Measurements from ENCODE around the gene TGFB2.

Gene TGFB2

GRCh38 chr1:218332416-218332815 lies 12.7 kb upstream of the TGFB2 start:
- DNase-seq (ENCODE audit: low read depth in 3 of 3): no peak

- DNase-seq (ENCODE audit: low read depth in 3 of 3): no peak
Measured at GRCh38 chr1:218336328-218336727, 8.8 kb upstream of the TGFB2 start.

DNA sequence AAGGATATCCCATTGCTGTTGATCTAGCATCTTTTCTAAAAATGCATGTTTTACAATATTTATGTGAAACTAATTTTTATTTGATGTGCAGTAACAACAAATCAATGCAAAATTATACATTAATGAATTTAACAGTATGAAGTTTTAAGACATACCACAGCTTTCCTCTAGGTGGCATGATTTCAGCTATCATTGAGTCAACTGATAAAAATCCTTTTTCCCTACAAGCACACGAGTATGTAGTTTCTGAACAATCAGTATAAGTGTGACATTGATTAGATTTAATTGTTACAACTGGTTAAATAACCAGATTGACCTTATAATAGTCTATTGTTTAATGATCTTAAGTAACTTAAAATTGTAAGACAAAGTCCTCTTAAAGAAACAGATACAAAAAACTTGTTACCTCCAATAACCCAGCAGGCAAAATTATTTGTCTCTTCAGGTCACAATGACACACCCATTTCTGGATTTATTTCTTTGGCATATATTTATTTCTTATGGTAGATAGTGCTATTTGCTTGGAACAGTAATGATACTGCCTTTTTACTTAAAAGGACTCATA lies 5.8 kb upstream of the TGFB2 start:
- no peak for DNase-seq (ENCODE audit: low read depth in 3 of 3)

GRCh38 chr1:218341325-218341724 lies 3.8 kb upstream of the TGFB2 start:
- no peak for DNase-seq (ENCODE audit: low read depth in 3 of 3)

- DNase-seq (ENCODE audit: low read depth in 3 of 3): no peak
Measured at GRCh38 chr1:218342091-218342490, 3.0 kb upstream of the TGFB2 start.

DNA sequence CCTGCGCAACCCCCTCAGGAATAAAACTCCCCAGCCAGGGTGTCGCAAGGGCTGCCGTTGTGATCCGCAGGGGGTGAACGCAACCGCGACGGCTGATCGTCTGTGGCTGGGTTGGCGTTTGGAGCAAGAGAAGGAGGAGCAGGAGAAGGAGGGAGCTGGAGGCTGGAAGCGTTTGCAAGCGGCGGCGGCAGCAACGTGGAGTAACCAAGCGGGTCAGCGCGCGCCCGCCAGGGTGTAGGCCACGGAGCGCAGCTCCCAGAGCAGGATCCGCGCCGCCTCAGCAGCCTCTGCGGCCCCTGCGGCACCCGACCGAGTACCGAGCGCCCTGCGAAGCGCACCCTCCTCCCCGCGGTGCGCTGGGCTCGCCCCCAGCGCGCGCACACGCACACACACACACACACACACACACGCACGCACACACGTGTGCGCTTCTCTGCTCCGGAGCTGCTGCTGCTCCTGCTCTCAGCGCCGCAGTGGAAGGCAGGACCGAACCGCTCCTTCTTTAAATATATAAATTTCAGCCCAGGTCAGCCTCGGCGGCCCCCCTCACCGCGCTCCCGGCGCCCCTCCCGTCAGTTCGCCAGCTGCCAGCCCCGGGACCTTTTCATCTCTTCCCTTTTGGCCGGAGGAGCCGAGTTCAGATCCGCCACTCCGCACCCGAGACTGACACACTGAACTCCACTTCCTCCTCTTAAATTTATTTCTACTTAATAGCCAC lies 696 bp downstream of the TGFB2 start:
- DNase-seq (ENCODE audit: low read depth in 3 of 3): peak in 1 of 3 donors; percentile 25

DNA sequence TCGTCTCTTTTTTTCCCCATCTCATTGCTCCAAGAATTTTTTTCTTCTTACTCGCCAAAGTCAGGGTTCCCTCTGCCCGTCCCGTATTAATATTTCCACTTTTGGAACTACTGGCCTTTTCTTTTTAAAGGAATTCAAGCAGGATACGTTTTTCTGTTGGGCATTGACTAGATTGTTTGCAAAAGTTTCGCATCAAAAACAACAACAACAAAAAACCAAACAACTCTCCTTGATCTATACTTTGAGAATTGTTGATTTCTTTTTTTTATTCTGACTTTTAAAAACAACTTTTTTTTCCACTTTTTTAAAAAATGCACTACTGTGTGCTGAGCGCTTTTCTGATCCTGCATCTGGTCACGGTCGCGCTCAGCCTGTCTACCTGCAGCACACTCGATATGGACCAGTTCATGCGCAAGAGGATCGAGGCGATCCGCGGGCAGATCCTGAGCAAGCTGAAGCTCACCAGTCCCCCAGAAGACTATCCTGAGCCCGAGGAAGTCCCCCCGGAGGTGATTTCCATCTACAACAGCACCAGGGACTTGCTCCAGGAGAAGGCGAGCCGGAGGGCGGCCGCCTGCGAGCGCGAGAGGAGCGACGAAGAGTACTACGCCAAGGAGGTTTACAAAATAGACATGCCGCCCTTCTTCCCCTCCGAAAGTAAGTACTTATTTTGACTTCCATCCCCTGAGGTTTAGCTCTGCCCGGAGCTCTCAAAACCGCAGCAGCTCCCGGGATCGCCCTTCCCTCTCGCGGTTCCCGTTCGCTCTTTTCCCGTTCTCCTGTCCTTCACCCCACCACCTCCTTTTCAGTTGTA lies 1.5 kb downstream of the TGFB2 start:
- no peak for DNase-seq (ENCODE audit: low read depth in 3 of 3)

DNA sequence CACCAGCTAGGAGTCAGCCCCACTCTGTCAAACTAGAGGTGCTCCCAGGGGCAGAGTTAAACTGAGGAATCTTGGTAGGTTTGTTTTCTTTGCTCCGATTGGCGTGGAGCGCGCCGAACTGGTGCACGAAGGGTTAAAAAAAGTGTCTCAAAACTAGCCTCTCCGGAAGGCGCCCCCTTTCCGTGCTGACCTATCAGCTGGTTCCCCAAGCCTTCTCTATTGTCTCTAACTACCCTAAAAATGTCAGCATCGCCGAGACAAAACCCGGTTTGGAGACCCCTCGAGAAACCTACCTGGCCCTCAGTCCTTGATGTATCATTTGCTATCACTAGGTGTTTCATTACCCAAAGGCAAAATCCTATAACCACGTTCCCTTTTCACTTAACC lies 2.2 kb downstream of the TGFB2 start:
- no peak for DNase-seq (ENCODE audit: low read depth in 3 of 3)

GRCh38 chr1:218347723-218348627 lies 2.8 kb downstream of the TGFB2 start:
- DNase-seq (ENCODE audit: low read depth in 3 of 3): no peak

GRCh38 chr1:218348628-218349071 lies 3.5 kb downstream of the TGFB2 start:
- no peak for DNase-seq (ENCODE audit: low read depth in 3 of 3)

- DNase-seq (ENCODE audit: low read depth in 3 of 3): no peak
Measured at GRCh38 chr1:218349348-218350034, 4.4 kb downstream of the TGFB2 start.

- DNase-seq (ENCODE audit: low read depth in 3 of 3): no peak
Measured at GRCh38 chr1:218350035-218350525, 4.9 kb downstream of the TGFB2 start.

DNA sequence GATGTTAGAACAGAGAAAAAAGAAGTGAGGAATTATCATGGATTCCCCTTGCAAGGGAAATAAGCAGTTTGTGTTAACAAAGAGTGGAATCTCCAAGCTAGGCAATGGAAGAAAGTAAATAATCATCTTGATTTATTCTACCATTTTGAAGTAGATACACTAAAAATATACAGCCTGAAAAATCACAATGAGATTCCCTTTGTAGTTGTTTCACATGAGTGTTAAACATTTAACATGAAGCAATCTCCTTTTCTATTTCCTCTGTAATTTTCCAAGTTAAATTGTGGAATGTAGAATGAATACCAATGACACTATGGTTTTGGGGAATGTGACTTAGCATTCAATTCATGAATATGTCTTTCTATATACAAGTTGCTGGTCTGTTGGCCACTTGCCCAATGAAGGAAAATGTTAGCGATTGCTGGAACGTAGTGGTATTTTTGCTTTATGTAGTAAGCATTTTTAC lies 5.7 kb downstream of the TGFB2 start:
- DNase-seq (ENCODE audit: low read depth in 3 of 3): no peak

- DNase-seq (ENCODE audit: low read depth in 3 of 3): no peak
Measured at GRCh38 chr1:218351391-218352074, 6.4 kb downstream of the TGFB2 start.

GRCh38 chr1:218352075-218352438 lies 6.9 kb downstream of the TGFB2 start:
- DNase-seq (ENCODE audit: low read depth in 3 of 3): no peak

- DNase-seq (ENCODE audit: low read depth in 3 of 3): no peak
Measured at GRCh38 chr1:218353656-218354055, 8.5 kb downstream of the TGFB2 start.

DNA sequence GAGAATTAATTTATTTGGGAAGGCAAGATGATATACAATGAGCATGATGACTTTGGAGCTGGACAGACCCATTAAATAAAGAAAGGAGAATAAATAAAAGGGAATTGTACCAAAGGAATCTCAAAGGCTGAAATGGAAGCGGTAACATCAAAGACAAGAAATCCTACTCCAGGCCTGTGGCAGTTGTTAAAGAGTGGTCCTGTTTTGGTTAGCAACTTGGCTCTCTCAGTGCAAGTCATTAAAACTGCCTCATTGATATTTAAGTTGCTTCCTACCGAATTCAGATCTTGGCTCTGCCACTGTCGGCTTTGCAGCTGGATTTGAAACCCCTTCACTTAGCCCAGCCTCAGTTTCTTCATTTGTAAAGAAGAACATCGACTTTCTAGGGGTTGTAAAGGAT lies 10.1 kb downstream of the TGFB2 start:
- no peak for DNase-seq (ENCODE audit: low read depth in 3 of 3)

GRCh38 chr1:218357211-218357892 lies 12.2 kb downstream of the TGFB2 start:
- DNase-seq (ENCODE audit: low read depth in 3 of 3): no peak

GRCh38 chr1:218357893-218358232 lies 12.7 kb downstream of the TGFB2 start:
- no peak for DNase-seq (ENCODE audit: low read depth in 3 of 3)
